Ramos (cell line): Measurements from ENCODE around the gene TAS2R43.
"Not testable (repeated sequence)": the region's sequence is repeated elsewhere in the genome, so short reads cannot be mapped to it uniquely, and the experiment has no call there.

ENCODE experiments used
- in situ Hi-C: fragments of 300-500 bp; cut with MboI; formaldehyde crosslinking; loops from one replicate; pipeline ENCODE4 v1.14.3; 2022; ENCODE audit warnings: low sequenced_read_pairs; ENCODE audit not compliant: unreplicated experiment

The TAS2R43 gene

GRCh38 chr12:11092128-11092527, at the start of gene TAS2R43:
TSS of gene TAS2R43 (minus strand) at chr12:11092313. CDS start at chr12:11092229, 84 bp downstream.
- in situ Hi-C loops: loop anchor here (5.0 kb wide), 1 partner anchor 55 kb away; no protein-coding TSS in a partner anchor

DNA sequence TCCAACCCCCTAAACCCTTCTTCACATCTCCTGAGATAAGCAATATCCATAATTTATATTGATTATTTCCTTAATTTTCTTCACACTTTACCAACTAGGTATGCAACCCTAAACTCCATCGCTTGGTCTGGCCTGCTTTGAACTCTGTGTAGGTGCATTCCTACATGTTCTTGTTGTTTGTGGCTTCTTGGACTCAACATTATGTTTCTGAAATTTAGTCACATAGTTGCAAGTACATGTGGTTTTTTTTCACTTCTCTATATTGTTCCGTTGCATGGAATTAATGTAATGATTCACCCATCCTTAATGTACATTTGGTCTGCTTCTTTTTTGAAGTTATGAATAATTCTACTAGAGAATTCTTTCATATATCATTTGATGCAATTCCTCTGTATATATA, 44.0 kb upstream of the TAS2R43 start:
- in situ Hi-C loops: no loop called here

DNA sequence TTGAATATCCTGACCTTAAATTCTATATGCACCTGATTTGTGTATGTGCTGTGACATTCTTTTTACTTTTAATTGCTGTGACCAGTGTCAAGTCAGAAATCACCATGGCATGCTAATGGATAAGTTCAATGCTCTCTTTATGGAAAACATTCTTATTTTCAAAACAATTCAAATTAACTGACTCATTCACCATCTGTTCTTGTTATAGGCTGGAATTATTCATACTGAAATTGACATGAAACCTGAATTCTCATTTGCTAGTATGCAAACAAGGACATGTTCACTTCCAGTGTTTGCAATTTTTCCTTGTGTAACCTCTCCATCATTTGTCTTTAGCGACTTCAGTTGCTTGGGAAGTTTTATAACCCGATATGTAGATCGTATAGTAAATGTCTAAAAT, 42.2 kb upstream of the TAS2R43 start, which contains the start of gene TAS2R30:
TAS2R30 (minus strand) TSS at position 340 of the 400 bp plus-strand sequence. CDS start 400 bp downstream, outside the sequence.
- in situ Hi-C loops: no loop called here

DNA sequence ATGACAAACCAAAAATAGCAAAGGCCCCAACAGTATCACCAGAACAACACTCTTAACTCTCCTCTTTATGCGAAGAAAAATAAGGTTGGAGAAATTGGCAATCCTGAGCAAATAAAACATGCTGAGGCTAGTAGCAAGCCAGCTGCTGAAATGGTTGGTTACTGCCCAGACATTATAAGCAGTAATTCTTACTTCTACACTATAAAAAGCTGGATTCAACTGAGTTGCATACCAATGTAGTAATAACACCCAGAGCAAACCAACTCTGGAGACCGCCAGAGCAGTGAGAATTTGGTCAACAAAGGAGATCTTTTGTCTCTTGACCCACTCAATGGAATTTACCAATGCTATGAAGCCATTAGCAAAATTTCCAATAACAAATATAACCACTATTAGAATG, 41.7 kb upstream of the TAS2R43 start:
- in situ Hi-C loops: no loop called here

DNA sequence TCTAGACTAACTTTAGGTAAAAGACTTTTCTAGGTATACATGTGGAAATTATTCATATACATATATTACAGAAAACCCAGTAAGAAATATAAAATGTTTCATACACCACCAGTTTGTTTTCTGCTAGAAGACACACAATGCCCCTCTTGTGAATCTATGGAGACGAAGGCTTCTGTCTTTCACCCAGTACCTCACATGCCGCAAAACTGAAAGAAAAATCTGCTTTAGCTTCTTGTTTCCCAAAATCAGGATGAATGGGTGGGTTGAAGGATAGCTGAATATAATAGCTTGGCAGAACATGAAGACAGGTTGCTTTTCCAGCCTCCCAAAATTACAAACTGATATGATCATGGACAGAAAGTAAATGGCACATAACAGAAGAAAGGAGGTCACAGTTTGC, 41.0 kb upstream of the TAS2R43 start:
- in situ Hi-C loops: no loop called here

- in situ Hi-C loops: no loop called here
These were observed 38.9 kb upstream of the TAS2R43 start for GRCh38 chr12:11130999-11131398.

- in situ Hi-C loops: no loop called here
These were observed 38.3 kb upstream of the TAS2R43 start for GRCh38 chr12:11130382-11130781.

- in situ Hi-C loops: not testable (repeated sequence)
These were observed 22.0 kb upstream of the TAS2R43 start for GRCh38 chr12:11114130-11114529.

- in situ Hi-C loops: not testable (repeated sequence)
These were observed 19.1 kb upstream of the TAS2R43 start for GRCh38 chr12:11111213-11111612.

DNA sequence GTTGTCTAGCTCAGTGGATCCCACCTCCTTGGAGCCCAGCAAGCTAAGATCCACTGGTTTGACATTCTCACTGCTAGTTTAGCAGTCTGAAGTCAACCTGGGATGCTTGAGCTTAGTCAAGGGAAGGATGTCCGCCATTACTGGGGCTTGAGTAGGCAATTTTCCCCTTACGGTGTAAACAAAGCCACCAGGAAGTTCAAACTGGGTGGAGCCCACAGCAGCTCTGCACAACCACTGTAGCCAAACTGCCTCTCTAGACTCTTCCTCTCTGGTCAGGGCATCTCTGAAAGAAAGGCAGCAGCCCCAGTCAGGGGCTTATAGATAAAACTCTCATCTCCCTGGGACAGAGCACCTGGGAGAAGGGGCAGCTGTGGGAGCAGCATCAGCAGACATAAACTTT, 16.7 kb upstream of the TAS2R43 start:
- in situ Hi-C loops: no loop called here

GRCh38 chr12:11107719-11108118, 15.6 kb upstream of the TAS2R43 start:
- in situ Hi-C loops: no loop called here

GRCh38 chr12:11106288-11106687, 14.2 kb upstream of the TAS2R43 start:
- in situ Hi-C loops: no loop called here

- in situ Hi-C loops: no loop called here
These were observed 13.4 kb upstream of the TAS2R43 start for GRCh38 chr12:11105546-11105945.

GRCh38 chr12:11094910-11095309, 2.8 kb upstream of the TAS2R43 start:
- in situ Hi-C loops: loop anchor here (5.0 kb wide), 1 partner anchor 58 kb away; no protein-coding TSS in a partner anchor

DNA sequence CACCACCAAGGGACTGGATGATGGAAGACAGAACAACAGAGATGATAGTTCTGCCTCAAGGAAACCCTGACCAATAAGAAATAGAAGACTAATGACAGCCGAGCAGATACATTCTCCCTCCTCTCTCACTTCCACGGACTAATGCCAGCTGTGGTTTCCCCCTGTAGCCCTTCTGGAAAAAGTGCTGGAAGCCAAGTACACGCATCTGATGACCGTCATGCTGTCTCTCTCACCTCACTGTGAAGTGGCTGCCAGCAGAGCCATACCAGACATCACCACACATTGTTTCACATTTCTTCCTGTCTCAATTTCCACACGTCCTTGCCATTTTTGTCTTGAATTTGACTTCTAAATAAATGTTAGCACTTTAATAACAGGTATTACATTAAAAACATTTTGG, 2.9 kb downstream of the TAS2R43 start:
- in situ Hi-C loops: no loop called here

GRCh38 chr12:11085419-11085818, 6.7 kb downstream of the TAS2R43 start:
- in situ Hi-C loops: no loop called here

DNA sequence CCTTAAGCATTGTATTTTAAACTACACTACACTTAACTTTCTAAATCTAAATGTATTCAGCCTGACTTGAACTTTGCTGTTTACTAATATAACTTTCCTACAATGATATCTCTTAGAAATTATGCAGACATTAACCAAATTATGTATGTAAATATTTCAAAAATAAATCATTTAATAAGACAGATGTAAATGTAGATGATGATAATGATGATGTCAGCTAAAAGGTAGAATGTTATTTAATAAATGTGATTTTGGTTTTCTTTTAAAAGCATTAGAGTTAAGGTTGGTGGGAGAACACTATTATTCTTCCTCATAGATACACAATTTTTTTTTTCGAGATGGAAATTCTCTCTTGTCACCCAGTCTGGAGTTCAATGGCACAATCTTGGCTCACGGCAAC, 10.1 kb downstream of the TAS2R43 start:
- in situ Hi-C loops: no loop called here

- in situ Hi-C loops: no loop called here
These were observed 13.9 kb downstream of the TAS2R43 start for GRCh38 chr12:11078246-11078645.

DNA sequence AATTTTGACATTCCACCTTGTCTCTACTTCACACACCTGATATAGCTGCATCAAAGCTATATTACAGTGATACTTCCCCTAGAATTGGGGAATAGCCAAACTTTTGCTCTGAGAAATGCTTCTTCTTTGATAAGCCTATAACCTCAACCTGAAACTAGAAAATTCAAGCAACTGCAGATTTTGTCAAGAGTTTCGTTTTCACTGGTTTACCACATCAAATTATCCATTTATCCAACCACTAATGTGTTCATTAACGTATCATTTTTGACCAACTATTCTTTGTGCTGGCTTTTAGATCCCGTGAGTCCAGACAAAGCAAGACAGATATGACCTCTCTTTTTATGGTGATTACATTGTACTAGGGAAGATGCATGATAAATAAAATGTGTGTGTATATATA, 16.5 kb downstream of the TAS2R43 start:
- in situ Hi-C loops: no loop called here

GRCh38 chr12:11071414-11071813, 20.7 kb downstream of the TAS2R43 start:
- in situ Hi-C loops: loop anchor here (5.0 kb wide), 1 partner anchor 54 kb away; no protein-coding TSS in a partner anchor

DNA sequence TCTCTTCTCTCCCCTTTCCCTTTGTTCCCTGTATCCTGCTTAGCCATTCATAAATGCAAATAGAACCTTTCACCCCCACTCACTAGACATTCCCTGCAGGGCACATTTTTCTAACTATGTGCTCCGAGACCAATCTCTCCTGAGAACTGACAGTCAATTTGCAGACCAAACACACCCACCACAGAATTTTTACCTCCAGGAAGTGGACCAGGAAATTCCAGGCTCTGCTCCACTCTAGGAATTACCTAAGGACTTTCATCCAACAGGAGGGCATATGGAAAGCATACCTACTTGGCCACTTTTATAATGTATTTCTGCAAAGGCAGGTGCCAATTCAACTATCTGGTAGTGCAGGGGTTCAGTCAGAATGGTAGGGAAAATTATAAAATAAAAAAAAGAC, 21.1 kb downstream of the TAS2R43 start:
- in situ Hi-C loops: loop anchor here (5.0 kb wide), 1 partner anchor 54 kb away; no protein-coding TSS in a partner anchor

GRCh38 chr12:11069854-11070365, 22.2 kb downstream of the TAS2R43 start:
- in situ Hi-C loops: loop anchor here (5.0 kb wide), 1 partner anchor 53 kb away; no protein-coding TSS in a partner anchor
